HG03442 (cell line): Measurements from ENCODE around the gene CACNA1B.

Experiments
- ATAC-seq: cut with Tn5 transposase; IDR thresholded peaks from one replicate; pipeline ENCODE4 v1.9.1; 2021; ENCODE audit warnings: mild to moderate bottlenecking, moderate library complexity; ENCODE audit not compliant: unreplicated experiment

The CACNA1B gene

DNA sequence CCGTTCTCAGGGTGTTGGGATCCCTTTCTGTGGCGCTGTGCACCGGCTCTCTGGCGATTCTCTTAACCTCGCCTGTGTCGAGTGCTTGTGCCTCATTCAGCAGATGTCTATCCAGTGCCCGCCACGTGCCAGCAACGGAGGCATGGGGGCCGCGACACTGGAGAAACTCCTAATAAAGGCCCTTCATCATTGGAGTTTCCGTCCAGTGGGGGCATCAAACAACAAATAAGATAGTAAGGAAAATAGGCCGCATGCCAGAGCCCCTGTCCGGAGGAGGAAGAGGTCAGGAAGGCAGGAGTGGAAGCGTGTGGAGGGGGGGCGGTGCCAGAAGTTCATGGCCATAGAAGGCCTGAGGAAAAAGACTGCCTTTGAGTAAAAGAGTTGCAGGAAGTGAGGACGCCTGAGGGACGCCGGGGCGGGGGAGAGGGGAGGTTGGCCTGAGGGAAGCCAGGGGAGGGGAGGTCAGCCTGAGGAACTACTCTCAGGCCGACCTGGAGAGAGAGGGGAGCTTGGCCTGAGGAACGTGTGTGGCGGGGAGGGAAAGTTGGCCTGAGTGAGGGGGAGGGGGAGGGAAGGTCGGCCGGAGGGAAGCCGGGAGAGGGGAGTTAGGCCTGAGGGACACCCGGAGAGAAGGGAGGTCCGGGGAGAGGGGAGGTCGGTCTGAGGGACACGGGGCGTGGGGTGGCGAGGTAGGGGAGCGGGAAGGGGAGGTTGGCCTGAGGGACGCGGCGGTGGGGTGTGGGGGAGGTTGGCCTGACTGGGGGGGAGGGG lies 82.2 kb downstream of the CACNA1B start:
- ATAC-seq, result no peak

DNA sequence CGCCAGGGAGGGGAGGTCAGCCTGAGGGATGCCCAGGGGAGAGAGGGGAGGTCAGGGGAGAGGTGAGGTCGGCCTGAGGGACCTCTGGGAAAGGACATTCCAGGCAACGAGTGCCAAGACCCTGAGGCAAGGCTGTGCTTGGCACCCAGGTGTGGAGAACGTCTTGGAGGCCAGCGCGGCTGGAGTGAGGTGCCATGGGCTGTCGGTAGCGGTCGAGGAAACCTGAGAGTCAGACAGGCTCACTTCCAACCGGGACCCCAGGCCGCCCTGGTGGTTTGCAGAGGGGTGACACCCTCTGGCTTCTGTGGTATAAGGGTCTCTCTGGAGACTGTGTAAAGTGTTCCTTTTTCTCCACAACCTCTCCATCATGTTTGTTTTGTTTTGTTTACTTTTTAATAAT lies 82.9 kb downstream of the CACNA1B start:
- no peak for ATAC-seq

DNA sequence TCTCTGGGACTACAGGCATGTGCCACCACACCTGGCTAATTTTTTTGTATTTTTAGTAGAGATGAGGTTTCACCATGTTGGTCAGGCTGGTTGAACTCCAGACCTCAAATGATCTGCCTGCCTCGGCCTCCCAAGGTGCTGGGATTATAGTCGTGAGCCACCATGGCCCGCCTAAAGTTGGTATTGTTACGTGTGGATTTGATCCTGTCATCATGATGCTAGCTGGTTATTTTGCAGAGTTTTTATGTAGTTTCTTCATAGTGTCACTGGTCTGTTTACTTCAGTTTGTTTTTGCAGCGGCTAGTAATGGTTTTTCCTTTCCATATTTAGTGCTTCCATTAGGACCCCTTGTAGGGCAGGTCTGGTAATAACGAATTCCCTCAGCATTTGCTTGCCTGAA lies 85.9 kb downstream of the CACNA1B start:
- no peak for ATAC-seq

DNA sequence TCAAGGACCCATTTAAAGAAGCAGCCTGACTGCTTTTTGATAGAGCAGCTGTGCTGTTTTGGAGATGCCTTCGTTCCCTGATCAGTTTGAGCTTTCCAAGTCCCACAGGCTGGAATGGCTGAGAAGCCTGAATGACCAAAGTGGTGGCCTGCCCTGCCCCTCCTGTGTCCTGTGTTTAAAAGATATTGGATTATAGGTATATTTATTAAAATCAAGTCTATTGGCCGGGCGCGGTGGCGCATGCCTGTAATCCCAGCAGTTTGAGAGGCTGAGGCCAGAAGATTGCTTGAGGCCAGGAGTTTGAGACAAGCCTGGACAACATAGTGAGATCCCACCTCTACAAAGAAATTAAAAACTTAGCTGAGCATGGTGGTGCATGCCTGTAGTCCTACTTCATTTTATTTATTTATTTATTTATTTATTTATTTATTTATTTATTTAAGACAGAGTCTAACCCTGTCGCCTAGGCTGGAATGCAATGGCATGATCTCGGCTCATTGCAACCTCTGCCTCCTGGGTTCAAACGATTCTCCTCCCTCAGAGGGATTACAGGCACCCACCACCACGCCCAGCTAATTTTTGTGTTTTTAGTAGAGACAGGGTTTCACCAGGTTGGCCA lies 87.7 kb downstream of the CACNA1B start:
- ATAC-seq, result no peak

DNA sequence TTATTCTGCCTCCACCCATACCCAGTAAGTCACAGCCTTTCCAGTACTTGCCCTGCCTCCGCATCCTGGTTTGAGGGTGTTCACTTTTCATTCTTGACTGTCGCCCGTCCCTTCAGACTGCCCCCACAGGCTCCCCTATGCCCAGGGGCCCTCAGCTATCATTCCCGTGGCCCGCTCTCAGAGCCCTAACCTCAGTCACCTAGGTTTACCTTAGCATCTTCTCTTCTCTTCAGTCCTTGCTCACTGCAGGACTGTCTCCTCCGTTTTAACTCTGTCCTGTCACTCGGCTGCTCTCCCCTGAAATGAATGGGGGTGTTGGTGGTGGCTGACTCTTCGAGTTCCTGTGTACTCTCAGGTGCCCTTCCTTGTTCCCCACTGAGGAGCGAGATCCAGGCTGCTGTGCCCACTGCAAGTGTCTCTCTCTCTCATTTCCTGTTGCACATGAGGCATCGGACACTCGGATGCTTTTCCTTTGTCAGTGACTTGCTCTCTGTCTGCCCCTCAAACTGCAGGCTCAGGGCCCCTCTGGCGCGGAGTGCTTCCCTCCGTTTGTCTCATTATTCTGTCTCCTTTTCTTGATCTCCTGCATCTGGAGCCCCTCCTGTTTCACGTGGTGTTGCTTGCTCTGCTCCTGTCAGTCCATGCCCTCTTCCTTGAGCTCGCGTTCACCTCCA lies 89.8 kb downstream of the CACNA1B start:
- ATAC-seq, result no peak

DNA sequence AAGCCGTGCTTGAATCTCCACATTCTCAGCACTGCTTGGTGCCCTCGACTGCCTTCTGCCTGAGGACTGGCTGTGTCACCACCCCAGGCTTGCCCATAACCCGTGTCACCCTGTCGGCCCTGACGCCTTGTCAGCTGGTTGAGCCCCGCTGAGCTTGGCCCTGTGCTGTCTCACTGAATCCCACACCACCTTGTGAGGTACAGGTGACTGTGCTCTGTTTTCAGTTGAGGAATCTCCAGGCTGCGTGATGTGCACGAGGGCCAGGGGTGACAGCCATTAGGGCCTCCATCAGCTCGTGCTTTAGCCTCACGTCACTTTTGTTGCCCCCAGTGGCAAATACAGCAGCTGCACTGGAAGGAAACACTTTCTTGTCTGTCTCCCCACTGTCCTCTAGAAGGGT lies 90.7 kb downstream of the CACNA1B start:
- ATAC-seq, result no peak

DNA sequence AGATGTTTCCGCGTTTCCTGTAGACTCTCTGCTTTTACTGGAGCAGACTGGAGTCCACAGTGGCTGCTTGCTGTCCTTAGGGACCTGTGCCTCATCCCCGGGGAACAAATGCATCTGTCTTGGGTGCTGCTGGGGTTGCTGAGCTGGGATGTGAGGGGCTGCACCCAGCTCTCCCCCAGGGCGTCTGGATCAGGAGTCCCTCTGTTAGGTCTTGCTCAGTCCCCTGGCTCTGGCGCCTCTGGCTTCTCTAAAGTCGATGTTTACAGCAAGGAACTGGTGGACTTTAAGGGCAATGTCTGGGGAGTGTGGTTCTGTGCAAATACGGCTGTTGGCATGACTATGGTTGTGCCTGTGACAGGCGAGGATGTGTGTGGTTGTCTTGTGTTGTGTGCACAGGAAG lies 91.4 kb downstream of the CACNA1B start:
- no peak for ATAC-seq

DNA sequence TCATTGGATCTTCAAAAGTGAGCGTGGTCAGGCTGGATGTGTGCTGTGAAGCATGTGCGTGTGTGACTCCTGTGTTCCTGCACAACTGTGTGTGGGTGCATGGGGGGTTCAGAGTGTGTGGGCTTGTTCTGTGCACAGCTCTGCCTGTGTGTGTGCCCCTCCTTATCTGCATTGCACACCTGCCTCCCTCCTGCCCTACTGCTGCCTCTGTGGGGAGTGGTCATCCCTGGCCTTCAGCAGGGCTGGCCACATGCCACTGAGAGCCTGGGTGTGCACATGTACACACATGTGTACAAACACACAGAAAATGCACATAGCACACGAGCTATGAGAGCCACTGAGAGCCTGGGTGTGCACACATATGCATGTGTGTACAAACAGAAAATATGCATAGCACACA lies 92.1 kb downstream of the CACNA1B start:
- no peak for ATAC-seq

DNA sequence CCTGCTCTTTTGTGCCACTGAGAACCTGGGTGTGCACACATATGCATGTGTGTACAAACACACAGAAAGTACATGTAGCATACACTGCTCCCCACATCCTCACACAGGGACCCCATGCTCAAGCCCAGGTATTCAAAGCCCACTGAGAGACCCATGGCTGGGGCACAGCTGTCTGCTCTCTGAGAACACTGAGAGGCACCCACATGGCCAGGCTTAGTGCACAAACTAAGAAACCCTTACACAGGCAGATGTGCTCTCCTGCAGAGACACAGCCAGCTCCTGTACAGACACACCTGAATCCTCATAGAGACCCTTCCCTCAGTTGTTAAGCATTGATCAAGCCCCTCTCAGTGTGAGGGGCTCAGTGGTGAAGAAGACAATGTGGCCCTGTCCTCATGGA lies 92.5 kb downstream of the CACNA1B start:
- no peak for ATAC-seq

DNA sequence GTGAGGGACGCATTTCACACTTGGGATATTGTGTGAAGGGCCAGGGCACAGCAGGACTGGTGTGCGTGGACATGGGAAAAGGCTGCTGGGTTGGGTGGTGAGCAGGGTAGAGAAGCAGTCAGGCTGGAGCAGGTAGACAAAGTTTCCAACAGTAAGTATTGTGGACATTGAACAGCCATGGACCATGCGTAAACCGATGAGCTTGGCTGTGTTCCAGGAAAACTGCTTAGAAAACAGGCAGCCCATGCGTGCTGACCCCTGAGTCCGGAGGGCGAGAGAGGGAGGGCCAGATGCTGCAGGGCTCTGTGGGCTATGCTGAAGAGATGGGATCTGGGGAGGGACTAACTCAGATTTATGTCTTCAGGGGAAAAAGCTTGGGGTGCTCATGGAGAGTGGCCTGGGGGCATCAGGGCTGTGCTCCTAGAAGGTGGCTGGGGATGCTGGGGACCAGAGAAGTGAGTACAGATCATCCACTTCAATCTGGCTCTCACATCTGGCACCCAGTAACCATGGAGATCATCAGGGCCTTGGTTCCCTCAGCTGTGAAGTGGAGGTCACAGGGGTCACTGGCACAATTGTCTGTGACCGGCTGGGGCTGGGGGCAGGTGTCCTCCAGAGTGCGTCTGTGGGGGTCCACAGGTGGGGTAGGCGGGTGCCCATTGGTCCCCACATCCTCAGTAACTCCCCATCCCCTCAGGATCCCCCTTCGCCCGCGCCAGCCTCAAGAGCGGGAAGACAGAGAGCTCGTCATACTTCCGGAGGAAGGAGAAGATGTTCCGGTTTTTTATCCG lies 93.3 kb downstream of the CACNA1B start:
- no peak for ATAC-seq

DNA sequence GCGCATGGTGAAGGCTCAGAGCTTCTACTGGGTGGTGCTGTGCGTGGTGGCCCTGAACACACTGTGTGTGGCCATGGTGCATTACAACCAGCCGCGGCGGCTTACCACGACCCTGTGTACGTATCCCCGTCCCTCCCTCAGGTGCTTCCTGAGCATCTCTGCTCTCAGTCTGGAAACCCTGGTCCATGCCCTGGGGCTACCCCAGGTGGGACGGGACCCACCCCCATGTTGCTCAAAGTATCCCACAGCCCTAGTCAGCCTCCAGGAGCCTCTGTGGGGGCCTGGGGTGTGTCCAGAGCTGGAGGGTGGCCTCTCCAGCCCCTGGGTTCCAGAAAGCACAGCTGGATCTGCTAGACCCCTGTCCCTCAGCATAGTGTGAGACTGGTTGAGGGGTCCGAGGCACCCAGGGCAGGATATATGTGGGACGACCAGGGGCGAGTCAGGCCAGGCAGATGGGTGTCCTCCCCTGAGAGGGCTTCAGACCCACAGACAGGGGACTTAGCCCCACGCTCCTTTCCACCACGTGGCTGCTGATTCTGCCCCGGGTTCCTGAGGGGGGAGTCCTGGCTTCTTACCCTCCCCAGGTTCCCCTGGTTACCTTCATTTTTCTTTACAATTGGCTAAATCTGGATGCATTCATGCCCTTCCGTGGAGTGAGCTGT lies 94.0 kb downstream of the CACNA1B start:
- no peak for ATAC-seq

DNA sequence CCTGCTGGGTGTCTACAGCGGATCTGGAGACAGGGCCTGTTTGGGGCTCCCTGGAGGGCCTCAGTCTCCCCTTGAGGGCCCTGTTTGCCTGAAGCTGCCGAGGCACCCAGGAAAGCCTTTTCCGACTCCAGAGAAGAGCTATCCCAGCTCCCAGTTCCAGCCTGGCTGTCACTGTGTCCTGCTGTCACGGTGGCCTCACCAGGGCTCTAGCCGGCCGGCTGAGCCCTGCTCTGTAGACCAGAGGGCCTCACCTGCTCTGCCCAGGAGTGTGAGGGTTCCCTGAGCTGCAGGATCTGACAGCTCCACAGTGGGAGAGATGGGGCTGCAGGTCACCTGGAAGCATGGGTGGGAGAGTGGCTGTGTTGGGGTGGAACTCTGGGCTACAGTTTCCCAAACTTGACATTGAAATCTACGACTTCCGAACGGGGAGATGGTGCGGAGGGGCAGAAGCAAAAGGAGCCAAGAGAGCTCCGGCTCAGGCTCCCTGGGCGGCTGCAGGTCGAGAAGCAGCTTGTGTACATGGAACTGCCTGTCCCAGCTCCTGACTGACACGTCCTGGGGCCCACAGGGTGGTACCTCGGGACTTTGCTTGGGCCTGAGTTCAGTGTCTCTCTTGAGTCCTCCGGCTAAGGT lies 94.9 kb downstream of the CACNA1B start:
- ATAC-seq, result no peak

DNA sequence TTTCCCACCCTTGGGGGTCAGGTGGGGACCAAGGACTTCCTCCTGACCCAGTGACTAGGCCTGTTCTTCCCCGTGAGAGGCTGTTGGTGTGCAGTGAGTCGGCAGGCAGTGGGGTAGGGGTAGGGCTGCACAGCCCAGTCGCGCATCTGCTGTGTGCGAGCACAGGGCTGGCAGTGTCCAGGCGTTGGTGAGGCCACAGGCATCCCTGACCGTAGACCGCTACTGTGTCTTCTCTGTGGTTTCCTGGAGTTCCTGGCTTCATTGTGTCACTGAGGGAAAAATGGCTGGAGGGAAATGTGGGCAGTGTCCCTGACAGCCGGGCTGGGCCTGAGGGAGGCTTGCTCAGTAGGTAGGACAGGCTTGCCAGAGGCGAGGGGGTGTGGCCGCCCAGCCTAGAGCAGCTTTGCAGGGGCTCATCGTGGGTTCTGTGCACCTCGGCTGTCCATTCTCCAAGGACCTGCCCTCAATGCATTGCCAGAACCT lies 95.4 kb downstream of the CACNA1B start:
- no peak for ATAC-seq

DNA sequence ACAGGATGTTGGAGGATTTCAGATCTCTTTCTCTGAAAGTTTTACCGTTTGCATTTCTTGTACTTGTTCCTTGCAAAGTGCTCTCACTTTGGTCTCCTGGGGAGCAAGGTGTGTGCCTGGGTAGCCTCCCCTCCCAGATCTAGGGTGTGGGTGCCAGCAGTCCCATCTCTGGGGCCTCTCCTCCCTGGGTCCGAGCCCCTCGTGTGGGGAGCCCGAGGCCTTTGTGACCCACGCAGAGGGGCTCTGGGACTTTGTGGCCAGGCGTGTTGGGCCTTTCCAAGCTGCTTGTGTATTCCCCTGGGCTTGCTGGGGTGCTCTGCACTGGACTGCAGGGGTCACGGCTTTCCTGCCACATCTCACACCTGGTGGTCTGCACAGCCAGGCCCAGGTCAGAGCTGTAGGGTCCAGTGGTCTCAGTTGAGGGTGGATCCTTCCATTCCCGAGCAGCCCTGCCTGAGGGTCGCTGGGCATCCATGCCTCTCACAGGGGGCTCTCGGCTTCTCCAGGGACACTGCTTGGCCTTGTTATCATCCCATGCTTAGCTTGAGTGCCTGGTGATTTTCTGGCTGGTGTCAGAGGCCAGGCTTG lies 96.3 kb downstream of the CACNA1B start:
- ATAC-seq, result no peak

DNA sequence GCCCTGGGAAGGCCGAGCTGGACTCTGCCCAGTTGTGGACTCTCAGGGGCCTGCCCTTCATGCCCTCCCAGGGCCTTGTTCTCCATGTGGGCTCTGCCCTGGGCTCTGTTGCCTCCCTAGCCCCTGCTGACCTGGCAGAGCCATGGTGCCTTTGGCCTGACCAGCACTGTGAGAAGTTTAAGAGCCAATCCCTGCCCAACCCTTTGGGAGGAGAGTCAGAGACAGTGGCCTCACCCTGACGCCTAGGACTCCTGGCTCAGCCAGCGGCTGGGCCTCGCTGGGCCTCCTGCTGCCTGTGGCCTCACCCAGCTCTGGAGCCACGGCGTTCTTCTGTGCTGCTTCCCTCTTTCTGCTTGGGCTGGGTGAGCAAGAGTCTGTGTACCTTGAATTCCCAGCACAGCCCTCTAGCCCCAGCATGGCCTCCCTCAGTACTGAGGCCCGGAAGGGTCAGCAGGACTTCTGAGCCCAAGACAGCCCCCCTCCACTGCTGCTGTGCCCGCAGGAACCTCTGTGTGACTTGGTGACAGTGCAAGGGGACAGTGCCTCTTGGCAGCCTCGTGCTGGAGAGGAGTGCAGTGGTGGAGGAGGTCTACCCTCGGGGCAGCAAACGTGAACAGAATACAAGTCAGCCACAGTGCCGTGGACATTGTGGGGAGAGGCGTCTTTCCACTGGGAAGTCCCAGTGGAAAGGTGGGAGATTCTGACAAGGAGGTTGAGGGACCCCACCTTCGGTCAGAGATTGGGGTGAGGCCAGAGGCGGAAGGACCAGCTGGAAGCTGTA lies 97.4 kb downstream of the CACNA1B start:
- ATAC-seq, result no peak

DNA sequence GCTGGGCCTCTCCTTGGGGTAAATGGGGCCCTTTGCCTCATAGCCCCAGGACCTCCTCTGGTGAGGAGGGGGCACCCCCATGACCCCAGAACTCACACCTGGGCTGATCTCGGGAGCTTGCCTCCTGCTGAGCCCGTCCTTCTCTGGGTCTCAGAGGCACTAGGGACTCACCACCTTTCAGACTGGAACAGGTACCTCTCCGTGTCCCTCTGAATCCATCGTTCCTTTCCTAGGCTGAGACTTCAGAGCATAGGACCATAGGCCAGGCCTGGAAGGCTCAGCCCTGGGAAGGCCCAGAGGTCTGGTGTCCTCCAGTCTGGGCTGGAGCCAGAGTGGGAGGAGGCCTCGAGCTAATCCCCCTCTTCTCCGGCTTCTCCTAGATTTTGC lies 97.9 kb downstream of the CACNA1B start:
- no peak for ATAC-seq

DNA sequence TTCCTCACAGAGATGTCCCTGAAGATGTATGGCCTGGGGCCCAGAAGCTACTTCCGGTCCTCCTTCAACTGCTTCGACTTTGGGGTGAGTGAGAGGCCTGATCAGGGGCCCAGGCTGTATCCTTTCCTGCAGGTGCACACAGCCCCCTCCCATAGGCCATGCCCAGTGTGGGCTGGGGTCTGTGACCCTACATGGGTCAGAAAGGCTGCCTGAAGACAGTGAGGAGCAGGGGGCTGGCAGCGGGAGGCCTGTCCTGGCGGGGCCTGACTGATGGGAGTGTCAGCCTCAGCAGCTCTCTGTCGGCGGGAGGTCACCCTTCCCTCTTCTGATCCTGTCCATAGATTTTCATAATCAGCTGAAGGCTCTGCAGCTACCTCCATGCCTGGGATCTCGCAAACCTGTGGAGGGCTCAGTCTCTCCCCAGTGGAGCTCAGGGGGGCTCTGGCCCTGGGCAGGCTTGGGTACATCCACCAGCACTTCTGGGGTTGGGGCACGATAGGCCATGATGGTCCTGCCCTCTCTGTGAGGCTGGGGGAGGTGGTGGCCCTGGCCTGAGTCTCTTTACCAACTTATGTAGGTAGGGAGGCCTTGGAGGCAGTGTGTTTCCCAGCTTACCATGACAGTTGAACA lies 98.5 kb downstream of the CACNA1B start:
- no peak for ATAC-seq

DNA sequence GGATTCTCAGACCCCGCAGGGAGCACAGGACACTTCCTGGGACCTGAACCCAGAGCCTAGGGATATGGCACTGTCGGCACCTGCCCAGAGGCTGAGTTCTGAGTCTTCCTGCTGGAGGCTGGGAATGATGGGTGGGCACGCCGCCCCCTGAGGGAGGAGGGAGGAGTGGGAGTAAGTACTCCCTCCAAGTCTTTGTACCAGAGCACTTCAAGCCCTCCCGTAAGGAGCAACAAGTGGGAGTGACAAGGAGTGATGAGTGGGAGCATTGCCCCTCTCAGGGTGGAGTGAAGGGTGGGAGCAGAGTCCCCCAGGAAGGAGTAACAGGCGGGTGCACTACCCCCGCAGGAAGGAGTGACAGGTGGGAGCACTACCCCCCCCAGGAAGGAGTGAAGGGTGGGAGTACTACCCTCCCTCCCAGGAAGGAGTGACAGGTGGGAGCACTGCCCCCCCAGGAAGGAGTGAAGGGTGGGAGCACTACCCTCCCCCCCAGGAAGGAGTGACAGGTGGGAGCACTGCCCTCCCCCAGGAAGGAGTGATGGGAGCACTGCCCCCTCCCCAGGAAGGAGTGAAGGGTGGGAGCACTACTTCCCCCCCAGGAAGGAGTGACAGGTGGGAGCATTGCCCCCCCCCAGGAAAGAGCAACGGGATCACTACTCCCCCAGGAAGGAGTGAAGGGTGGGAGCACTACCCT lies 100.1 kb downstream of the CACNA1B start:
- ATAC-seq, result no peak
